GM15510 (cell line): ENCODE results near the gene RASGRF2.

ENCODE experiments used
- POLR2A ChIP-seq: IDR thresholded peaks from 3 replicates; pipeline ENCODE4 v1.6.1; 2011; ENCODE audit warnings: borderline replicate concordance; ENCODE audit not compliant: insufficient read length; ENCODE audit errors: extremely low read depth

RASGRF2 gene

DNA sequence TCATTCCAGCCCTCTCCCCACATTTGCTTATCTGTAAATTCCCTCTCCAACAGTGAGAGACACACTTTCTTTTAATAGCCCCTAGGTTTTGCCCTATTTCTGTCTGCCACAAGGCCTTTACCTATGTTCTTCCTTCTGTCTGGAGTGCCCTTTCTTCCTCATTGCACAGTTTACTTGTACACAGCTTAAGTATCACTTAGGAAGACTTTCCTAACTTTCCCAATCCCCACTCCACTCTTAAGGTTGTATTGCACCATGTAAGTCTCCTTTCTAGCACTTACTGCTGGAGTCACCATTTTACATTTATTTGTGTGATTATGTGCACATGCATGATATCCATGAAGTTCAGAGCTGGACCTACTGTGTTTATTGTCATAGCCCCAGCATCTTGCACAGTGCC lies 262.1 kb downstream of the RASGRF2 start:
- TF ChIP-seq POLR2A = no peak

GRCh38 chr5:81225463-81225862 lies 265.3 kb downstream of the RASGRF2 start:
- TF ChIP-seq POLR2A = no peak

DNA sequence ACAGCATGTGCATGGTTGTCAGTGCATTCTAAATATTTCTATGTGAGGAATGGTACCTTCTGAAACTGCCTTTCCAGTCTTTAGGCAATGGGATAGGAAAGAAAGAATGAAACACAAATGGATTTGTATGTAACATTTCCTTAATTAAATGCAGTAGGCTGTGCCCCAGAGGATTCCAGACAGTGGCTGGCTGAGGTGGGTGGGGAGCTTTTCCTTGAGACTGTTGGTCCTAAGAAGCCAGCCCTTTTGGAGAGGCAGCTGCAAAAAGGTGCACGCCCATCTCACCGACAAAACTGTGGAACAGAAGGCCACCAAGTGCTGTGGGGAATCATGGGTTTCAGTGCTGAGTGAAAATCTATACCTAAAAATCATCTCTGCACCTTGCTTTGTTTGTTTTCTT lies 266.1 kb downstream of the RASGRF2 start:
- TF ChIP-seq POLR2A = no peak

- no peak for TF ChIP-seq POLR2A
Measured at GRCh38 chr5:81226949-81227348, 266.8 kb downstream of the RASGRF2 start.

DNA sequence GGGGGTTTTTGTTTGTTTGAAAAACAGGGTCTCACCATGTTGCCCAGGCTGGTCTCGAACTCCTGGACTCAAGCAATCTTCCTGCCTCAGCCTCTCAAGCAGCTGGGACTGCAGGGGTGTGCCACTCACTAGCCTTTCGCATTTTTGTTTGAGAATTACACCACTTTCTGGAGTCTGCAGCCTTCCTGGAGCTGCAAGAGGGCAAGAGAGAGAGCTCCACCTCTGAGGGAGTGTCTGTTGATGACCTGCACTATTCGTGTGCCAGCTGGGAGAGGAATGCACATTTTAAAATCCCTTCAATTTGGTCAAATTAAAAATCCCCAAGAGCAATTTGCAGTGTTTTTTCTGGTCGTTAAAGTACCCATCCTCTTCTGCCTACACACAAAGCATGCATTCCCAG lies 267.9 kb downstream of the RASGRF2 start:
- no peak for TF ChIP-seq POLR2A

DNA sequence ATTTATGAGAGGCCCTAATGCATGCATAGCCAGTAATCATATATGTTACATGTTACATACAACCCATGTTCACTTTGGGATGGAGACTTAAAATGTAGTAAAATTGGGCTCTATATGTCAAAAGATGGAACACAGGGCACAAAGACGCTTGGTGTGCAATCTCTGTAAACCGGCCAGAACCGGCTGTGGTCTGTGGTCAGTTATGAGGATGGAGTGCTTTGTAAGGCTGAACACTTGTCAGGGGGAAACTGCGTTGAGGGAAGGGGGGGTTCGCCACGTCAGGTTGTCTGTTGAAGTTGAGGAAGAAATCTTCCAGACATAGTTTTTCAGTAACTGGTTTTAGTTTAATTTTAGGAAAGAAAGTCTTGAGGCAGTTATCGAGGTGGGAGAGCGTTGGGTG lies 270.3 kb downstream of the RASGRF2 start:
- TF ChIP-seq POLR2A = no peak

DNA sequence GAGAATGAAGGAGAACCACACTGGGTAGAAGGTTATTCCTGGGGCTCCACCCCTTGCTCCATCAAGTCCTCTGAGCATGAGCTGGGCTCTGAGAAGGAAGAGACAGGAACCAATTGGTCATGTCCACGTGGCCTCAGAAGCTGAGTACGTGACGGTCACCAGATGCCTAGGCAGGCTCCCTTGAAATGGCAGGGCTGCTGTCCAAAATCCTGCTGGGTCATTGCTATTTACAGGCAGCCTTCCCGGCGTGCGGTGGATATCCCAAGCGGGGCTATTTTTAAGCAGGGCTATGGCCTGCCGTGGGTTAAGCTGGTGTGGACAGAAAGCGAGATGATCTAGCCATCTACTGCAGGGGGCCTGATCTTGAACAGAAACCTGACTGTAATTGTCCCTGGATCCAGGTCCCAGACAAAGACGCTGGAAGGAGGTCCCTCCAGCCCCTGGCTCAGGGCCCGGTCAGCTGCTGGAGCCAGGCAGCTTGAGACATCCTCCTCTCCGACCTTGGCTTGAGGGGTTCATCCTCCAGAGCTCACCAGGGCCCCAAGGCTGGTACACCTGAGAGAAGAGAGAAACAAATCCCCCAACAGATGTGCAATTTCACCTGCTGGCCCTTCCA lies 272.4 kb downstream of the RASGRF2 start:
- TF ChIP-seq POLR2A = no peak

- TF ChIP-seq POLR2A = no peak
Measured at GRCh38 chr5:81233080-81233634, 273.0 kb downstream of the RASGRF2 start, which contains the start of gene CKMT2. TSS of gene CKMT2 (plus strand) at chr5:81233322. CDS start at chr5:81251133, 17,811 bp downstream.

- TF ChIP-seq POLR2A = no peak
Measured at GRCh38 chr5:81234299-81234698, 274.1 kb downstream of the RASGRF2 start.

- no peak for TF ChIP-seq POLR2A
Measured at GRCh38 chr5:81234801-81235200, 274.6 kb downstream of the RASGRF2 start.

- no peak for TF ChIP-seq POLR2A
Measured at GRCh38 chr5:81235287-81236072, 275.3 kb downstream of the RASGRF2 start.

GRCh38 chr5:81238460-81238859 lies 278.3 kb downstream of the RASGRF2 start:
- TF ChIP-seq POLR2A = no peak

DNA sequence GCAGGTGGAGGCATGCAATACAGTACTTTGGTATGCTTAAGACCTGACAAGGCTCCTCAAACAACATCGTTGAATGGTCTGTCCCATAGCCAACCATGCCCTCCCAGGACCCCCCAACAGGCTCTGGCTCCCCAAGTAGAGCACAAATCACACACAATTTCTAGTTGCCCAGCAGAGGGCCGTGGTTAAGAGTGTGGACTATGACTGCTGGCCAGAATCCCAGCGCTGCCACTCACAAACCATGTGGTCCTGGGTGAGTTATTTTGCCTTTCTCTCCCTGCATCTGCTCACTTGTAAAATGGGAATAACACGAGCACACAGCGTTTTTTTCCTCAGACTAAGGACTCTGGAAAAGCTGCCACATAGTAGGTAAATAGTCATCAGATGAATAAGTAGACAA lies 279.4 kb downstream of the RASGRF2 start:
- TF ChIP-seq POLR2A = no peak

GRCh38 chr5:81241001-81241400 lies 280.8 kb downstream of the RASGRF2 start:
- no peak for TF ChIP-seq POLR2A

DNA sequence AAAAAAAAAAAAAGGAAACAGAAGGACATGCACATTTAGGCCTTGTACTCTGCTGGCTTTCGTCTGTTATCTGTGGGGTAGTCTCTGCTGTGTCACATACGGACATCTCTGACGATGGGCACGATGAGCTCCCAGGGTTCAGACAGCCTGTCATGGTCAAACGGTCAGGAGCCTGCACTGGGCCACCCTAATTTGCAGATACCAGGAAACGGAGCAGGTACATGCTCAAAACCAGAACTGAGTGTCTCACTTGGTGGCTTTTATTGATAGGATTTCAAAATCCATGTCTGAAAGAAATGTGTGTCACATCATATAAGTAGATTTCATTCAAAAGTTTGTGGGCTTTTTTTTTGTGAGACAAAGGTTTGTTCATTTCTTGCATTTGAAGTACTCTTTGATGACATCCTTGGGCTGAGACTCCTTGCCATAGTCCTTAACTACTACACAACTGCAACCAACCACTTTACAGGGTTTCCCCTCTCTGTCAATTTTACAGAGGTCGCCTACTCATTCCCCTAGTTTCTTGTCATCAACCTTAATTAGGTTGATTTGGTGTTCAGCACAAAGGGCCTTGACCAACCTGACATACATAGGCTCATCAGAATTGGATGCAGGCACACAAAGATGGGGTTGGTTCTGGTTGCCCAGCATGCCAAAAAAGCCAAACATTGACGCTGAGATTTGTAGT lies 281.9 kb downstream of the RASGRF2 start:
- TF ChIP-seq POLR2A = no peak
